Stimulated activated CD4-positive, alpha-beta T cell treated with anti-CD3 and anti-CD28 coated beads, Interleukin-15, amount 100 ng/mL, for 24 hours (primary cell): Measurements from ENCODE around the gene GCNT1.
"Not testable (repeated sequence)": the region's sequence is repeated elsewhere in the genome, so short reads cannot be mapped to it uniquely, and the experiment has no call there.

ENCODE experiments used
- DNase-seq: peaks from one replicate; pipeline ENCODE4 v3.0.0-alpha.2; 2020

Gene GCNT1

DNA sequence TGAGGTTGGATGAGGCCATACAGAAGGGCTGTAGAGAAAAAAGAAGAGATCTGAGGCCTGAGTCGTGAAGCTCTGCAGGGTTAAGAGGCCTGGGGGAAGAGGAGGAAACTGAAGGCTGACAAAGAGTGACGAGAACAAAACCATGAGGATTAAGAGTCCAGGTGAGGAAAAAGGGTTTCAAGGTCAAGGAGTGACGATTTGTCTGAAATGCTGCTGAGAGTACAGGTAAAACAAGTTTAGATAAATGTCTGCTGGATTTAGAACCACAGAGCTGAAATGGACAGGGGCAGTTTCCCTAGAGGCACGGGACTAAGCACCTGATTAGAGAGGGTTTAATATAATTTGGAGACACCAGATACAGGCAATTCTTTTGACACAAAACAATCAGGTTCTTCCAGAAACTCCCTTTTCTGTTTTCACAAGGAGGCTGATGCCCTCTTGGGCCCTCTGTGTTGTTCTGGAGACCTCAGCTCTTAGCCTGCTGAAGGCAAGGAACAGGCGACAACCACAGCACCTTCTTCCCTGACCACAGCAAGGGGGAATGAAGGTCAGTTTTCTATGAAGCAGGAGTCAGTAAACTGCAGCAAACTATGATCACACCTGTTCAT is 14.6 kb upstream of the GCNT1 start:
- no peak for DNase-seq

DNA sequence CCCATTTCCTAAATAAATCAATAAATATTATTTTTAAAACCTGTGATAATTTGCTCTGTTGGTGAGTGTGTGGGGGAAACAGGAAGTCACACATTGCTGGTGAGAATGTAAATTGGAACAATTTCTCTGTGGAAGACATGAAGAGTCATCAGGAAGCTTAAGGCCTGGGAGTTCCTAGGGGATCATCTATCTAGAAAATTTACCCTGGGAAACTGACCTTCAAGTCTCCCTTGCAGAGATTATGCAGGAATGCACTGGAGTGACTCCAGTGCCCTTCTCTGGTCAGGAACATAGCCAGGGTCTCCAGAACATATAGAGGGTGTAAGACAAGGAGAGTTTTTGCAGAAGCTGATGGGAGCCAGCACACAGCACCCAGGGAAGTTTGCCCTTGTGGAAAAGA is 13.0 kb upstream of the GCNT1 start:
- DNase-seq: no peak

DNA sequence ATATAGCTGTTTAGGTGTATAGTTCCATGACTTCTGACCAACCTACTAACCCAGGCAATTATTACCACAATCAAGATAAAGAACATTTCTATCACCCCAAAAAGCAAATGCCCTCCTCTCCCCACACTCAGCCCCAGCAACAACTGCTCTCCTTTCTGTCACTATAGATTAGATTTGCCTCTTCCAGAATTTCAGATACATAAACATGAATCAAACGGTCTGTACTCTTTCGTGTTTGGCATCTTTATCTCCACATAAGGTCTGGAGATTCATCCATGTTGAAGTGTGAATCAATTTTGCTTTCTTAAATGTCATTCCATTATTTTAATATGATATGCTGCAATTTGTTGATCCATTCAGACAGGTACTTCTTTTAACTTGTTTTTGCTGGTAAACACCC is 10.5 kb upstream of the GCNT1 start:
- no peak for DNase-seq

DNA sequence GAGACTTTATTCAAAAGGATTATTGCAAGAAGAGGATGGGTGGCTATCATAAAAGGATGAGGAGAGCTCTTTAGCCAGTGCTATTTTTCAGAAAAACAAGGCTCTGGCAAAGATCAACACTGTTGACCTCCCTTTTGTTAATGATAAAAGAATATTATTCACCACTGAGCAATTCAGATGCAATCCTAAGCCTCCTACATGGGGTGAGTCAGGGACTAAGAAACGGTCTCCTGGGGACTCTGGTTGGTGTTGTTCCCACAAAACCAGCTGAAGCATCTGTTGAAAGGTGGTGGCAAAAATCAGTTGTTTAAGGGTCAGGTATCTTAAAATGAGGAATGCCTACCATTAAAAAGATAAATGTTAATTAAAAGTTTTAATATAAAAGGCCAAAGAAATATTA is 7.7 kb upstream of the GCNT1 start:
- DNase-seq: no peak

DNA sequence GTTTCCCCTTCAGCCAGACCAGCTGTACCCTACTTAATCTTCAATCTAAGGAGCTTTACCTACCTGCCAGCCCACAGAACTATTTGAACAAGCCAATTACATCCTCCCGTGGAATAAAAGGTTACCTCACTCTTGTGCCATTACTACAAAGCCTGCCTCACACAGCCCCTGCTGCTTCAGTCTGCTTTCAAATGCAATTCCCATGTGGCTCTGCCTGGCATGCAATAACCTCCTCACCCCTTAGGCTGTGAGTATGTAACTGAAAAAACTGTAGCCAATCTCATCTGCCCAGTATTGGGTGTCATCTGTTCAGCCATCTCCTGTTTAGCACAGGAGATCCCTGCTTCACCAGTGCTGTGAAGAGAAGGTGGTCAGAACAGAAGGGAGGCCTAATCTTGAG is 6.1 kb upstream of the GCNT1 start:
- DNase-seq: no peak

DNA sequence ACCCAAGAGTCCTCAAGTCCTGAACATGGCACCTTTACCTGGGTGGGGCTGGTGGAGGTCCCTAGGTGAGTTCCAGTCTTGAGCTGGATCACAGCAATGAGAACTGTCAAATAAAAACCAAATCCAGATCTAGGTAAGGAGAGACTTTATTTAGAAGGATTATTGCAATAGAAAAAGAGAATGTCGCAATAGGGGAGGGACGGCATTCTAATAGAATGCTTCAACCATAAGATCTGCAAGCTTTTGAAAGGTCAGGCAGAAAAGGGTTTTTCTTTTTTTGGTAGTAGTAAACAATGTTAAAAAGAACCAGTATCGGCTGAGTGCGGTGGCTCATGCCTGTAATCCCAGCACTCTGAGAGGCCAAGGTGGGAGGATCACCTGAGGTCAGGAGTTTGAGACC is 5.2 kb upstream of the GCNT1 start:
- no peak for DNase-seq

DNA sequence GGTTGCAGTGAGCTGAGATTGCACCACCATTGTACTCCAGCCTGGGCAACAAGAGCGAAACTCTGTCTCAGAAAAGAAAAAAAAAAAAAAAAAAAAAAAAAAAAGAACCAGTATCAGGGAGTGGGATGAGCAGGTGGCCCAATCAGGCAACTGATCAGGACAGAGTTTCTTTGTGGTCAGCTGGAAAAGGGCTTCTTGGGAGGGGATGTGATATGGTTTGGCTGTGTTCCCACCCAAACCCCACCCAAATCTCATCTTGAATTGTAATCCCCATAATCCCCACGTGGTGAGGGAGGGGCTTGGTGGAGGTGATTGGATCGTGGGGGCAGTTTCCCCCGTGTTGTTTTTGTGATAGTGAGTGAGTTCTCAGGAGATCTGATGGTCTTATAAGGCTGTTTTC is 4.7 kb upstream of the GCNT1 start:
- no peak for DNase-seq

DNA sequence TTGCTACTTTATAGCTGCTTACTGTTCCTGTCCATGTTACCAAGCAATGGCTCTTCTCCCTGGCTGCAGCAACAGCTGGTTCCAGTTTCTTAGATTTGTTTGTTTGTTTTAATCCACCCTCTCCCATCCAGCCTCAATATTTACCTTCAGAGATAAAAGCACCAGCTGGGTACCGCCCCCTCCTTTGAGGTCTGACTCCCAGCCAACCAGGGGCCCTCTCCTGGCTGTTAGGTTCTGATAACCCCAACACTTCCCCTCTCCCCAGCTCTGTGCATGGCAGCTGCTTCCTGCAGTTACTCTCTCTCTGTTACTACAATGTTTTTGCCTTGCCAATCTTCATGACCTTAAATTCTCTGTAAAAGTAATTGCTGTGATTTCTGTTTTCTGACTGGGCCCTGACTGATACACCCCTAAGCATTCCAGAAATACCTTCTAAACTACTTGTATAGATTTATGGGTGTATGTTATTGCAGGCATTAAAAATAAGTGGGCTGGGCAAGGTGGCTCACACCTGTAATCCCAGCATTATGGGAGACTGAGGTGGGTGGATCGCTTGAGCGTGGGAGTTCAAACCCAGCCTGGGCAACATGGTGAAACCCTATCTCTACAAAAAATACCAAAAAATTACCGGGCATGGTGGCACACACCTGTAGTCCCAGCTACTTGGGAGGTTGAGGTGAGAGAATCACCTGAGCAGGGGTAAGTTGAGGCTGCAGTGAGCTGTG is 2.6 kb upstream of the GCNT1 start:
- DNase-seq: peak; percentile 18

DNA sequence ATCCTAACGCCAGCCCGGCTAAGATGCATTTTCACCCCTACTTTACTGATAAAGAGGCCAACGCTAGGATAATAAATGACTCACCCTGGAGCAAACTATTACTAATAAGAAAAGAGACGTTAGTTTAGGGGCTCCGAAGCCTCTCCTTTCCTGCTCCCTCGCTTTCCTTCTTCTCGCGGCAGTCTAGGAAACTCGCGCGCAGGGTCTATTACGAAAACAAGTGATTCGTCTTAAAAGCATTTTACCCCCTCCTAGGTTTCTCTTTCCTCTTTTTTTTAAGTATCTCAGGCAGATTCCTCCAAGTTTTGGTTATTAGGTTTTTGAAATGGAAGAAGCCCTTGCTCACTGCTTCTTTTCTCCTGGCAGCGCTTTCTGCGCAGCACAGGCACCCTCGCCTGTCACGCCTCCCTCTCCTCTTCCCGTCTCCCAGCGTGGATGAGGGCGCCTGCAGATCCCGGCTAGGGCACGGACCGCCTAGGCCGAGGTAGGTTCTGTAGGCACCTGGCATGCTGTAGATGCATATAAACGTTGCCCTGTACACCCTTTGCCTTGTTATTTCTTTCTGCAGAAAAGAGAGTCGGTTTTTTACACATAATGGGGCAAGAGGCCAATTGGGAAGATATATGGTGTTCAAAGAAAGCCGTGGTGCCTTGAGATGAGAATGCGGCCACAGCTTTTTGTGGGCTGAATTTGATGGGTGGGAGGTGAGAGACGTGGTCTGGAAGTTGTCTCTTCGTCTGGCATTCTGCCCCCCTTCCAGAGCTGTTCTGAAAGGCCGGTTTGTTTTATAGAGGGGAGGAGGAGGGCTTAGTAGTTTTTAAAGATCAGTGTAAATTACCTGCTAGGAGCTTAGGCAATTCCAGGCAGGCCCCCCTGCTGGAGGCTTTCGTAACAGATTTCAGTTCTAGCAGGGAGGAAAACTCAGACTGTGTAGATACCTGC is 983 bp downstream of the GCNT1 start:
- peak; percentile 34 for DNase-seq

DNA sequence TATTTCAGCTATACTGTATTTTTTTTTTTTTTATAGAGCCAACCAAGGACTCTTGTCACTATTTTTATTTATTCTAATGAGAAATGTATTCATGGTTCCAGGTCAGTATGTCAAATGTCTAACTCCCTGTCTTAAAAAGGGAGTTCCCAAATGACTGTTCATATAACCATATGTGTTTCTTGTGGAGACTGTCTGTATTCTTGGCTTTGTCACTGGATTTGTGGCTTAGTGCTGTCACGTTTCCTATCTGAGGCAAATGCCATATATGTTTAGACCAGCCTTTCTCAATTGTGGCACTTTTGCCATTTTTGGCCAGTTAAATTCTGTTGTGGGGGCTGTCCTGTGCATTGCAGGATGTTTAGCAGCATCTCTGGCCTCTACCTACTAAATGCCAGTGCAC is 3.1 kb downstream of the GCNT1 start:
- DNase-seq: no peak

DNA sequence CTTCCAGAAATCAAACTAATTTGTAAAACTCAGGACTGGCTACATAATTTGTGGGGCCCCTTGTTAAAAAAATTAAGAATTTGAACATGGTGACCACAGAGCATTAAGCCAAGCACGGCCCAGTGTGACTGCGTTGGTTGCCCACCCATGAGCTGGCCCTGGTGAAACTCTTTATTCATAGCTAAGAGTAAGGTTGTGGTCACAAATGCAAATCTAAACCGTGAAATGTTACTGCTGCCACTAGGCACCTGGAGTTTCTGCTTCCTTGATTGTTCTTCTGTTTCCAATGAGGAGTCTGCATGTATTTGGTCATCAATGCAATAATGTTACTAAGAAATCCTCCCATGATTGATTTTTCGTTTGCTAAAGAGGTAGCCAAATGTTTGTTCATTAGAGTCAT is 4.2 kb downstream of the GCNT1 start:
- no peak for DNase-seq

DNA sequence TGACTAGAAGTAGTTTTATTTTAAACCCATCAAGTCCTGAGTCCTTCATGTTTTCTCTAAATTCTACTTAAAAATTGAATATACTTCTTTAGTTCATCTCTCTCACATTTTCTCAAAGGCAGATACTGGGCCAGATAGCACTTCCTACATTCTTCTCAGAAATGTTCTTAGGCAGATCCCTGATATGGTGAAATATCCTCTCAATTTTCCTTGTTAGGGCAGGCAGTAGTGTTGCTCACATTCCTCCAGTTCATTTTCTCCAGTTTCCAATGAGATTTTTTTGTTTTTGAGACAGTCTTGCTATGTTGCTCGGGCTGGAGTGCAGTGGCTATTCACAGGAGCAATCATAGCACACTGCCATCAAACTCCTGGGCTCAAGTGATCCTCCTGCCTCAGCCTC is 5.7 kb downstream of the GCNT1 start:
- DNase-seq: no peak

DNA sequence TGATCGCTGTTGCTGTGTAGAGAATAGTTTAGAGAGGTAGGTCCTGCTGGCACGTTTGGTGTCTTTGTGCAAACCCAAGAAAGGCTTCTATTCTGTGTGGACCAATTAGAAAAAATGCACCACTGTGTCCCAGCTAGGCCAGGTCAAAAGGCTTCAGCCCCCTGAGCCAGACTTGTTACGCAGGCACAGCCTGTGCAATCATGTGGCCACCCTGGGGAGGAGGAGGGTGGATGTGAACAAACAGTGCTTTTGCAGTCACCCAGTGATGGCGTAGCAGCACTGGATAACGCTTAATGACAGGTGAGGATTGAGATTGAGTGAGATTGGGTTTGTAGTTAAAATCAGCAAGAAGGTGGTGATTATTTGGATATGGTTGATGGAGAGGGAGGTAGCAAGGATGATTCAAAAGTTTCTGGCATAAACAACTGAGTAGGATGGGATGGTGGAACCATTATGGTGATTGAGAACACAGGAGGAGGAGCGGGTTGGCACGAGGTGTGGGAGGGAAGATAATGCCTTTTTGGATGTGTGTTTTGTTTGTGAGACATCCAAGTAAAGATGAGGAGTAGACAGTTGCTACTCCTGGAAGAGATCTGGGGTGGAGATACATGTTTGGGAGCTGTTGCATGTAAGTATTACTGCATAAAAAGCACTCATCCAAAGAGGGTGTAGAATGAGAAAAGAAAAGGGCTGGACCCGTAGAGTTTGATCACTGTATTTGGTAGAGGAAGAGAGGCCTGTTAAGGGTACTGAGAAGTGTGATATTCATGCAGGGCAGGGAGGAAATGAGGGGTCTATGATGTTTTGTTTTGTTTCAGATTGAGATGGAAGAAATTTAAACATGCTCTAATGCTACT is 6.7 kb downstream of the GCNT1 start:
- DNase-seq: no peak

DNA sequence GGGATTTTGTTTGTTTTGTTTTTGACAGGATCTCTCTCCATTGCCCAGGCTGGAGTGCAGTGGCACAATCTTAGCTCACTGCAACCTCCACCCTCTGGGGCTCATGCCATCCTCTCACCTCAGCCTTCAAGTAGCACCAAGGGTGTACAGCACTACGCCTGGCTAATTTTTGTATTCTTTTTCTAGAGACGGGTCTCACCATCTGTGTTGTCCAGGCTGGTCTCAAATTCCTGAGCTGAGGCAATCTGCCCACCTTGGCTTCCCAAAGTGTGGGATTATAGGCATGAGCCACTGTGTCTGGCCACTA is 7.3 kb downstream of the GCNT1 start:
- no peak for DNase-seq

DNA sequence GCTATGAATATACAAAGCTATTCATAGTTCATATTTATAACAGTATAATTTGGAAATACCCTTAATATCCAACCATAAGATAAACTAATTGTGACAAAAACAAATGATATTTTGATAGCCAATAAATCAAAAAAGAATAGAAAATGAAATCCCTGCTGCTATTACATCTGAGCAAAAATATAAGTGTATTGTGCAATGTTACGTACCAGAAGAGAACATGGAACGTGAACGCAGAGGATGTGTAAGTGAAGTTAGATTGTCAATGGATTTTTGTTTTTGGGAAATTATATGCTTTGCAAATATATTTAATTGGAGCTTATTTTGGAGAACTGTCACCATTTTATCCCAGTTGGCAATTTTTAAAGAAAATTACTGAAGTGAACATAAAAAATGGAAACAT is 15.4 kb downstream of the GCNT1 start:
- no peak for DNase-seq

DNA sequence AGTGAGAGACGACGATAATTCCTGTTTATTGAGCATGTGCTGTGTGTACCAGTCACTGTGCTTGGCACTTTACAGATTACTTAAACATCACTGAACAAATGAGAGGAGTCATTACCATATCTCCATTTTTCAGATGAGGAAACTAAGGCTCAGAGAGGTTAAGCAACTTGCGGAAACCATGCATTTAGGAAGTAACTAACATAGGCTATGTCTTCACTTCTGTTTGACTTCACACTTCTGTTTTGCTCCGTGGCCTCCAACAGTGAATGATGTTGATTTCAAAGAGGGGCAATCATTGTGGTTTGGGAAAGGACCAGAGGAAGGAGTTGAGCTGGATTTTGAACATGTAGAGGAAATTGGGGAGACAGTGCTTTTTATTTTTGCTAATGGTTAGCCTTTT is 16.7 kb downstream of the GCNT1 start:
- DNase-seq: no peak

DNA sequence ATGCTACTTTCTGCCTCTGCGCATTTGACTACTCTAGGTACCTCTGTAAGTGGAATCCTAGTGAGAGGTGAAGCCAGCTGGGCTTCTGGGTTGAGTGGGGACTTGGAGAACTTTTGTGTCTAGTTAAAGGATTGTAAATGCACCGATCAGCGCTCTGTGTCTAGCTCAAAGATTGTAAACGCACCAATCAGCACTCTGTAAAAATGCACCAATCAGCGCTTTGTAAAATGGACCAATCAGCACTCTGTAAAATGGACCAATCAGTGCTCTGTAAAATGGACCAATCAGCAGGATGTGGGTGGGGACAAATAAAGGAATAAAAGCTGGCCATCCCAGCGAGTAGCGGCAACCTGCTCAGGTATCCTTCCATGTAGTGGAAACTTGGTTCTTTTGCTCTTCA is 18.8 kb downstream of the GCNT1 start:
- DNase-seq: not testable (repeated sequence)

DNA sequence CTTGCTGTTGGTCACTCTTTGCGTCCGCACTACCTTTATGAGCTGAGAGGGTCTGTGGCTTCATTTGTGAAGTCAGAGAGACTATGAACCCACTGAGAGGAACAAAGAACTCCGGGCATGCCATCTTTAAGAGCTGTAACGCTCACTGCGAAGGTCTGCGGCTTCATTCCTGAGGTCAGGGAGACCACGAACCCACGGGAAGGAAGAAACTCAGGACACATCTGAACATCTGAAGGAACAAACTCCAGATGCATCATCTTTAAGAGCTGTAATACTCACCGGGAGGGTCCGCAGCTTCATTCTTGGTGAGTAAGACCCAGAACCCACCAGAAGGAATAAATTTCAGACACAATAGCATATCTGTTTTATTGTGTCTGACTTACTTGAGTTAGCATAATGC is 19.2 kb downstream of the GCNT1 start:
- no peak for DNase-seq

DNA sequence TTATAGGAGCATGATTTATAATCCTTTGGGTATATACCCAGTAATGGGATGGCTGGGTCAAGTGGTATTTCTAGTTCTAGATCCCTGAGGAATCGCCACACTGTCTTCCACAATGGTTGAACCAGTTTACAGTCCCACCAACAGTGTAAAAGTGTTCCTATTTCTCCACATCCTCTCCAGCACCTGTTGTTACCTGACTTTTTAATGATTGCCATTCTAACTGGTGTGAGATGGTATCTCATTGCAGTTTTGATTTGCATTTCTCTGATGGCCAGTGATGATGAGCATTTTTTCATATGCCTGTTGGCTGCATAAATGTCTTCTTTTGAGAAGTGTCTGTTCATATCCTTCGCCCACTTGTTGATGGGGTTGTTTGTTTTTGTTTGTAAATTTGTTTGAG is 20.4 kb downstream of the GCNT1 start:
- DNase-seq: not testable (repeated sequence)

DNA sequence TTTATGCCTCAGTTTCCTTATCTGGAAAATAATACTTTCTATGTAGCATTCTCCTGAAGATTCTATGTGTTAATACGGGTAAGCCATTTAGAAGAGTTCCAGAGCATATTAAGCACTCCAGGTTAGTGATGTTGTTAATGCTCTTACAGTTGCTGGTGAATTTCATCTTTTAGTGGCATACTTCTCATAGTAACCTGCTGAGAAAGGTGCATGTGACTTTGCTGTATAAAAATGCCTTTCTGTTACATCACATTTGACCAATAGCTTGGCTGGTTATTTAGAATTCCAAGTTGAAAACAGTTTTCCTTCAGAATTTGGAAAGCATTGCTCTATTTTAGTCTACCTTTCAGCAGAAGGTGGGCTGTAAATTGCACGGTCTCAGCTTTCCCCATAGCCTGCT is 27.2 kb downstream of the GCNT1 start:
- no peak for DNase-seq

DNA sequence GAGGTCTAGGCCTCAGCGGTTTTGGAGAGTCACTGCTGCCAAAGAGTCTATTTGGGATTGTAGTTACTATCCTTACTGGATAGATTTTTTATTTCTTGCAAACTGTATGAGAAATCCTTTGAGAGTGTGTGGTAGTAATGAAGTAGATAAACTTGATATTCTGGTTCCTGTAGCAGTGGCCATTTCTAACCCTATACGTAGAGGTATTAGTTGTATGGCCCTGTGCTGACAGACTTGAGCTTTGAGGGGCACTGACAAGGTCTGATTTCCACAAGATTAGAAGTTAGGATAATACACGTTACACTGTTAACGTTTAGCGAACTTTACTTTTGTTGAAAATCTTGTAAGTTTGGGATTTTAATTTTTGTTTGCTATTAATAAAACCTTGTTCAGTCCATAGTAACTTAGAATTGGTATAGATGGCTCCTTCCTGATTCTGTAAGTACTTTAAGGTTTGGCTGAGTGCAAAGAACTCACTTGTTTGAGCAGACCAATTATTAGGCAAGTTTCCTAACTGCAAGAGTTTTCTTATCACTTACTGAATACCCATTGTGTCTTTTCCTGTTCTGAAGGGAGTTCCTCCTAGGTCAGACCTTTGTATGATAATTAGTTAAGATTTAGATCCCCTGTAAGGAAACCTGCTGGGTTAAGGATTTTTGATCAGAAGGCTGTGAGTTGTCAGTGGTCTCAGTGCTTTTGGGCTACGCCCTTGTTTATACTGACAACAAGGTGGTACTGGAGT is 31.4 kb downstream of the GCNT1 start:
- no peak for DNase-seq

DNA sequence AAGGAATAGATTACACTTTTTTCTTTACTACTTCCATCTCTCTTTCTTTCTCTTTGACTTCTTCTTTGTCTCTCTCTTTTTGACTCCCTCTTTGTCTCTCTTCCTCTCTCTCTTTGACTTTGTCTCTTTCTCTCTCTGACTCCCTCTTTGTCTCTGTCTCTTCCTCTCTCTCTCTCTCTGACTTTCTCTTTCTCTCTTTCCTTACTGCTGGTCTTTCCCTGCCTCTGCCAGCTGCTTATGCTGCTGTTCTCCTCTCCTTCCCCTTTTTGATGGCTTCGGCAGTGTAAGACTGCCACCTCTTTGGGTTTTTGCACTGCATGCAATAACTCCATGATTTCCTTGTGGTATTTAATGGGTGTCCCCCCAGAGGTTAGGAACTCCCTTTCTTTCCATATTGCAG is 32.1 kb downstream of the GCNT1 start:
- DNase-seq: not testable (repeated sequence)
